Esophagus squamous epithelium (tissue), 4 donors: ENCODE results near the gene MCUB.

Experiments
- POLR2A ChIP-seq, 4 donors: fragments of 450-650 bp; IDR thresholded peaks; one replicate each; pipeline ENCODE4 v1.6.1; 2017; ENCODE audit warnings: antibody characterized with exemption in 4 of 4, mild to moderate bottlenecking in 4 of 4, moderate library complexity in 3 of 4
- TF ChIP-seq, protein P1 (sequence below), 6 experiments: fragments of 450-650 bp in 4 of 6; fragments of 200-600 bp in 2 of 6; sonication (generic) in 2 of 6; IDR thresholded peaks; one replicate each; pipeline ENCODE4 v1.5.1; 2016 to 2019; ENCODE audit warnings: antibody characterized with exemption in 6 of 6, mild to moderate bottlenecking in 4 of 6, moderate library complexity in 4 of 6

DNA sequence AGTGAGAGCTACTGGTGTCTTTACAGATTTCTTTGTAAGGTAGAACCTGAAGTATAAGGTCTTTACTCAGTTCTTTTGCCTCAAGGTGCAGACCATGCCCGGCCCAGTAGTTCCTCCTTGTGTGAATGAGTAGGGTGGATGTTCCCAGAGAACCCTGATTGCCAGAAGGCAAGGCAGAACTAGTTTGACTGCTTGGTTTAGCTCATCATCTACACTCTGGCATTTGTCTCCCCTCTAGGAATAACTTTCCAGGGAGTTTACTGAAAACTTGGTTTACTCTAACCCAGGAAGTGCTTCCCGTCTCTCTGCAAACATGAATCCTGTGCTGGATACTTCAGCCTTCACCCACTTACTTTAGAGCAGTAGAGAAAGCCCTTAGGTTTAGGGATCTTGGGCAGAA is 29.1 kb downstream of the MCUB start:
- TF ChIP-seq, protein P1, sequence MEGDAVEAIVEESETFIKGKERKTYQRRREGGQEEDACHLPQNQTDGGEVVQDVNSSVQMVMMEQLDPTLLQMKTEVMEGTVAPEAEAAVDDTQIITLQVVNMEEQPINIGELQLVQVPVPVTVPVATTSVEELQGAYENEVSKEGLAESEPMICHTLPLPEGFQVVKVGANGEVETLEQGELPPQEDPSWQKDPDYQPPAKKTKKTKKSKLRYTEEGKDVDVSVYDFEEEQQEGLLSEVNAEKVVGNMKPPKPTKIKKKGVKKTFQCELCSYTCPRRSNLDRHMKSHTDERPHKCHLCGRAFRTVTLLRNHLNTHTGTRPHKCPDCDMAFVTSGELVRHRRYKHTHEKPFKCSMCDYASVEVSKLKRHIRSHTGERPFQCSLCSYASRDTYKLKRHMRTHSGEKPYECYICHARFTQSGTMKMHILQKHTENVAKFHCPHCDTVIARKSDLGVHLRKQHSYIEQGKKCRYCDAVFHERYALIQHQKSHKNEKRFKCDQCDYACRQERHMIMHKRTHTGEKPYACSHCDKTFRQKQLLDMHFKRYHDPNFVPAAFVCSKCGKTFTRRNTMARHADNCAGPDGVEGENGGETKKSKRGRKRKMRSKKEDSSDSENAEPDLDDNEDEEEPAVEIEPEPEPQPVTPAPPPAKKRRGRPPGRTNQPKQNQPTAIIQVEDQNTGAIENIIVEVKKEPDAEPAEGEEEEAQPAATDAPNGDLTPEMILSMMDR (IDR thresholded peaks at IDR 0.05), result no peak
- TF ChIP-seq POLR2A (IDR thresholded peaks at IDR 0.05), result no peak
